ENCODE results near the gene IMP4. TPM values are rescaled to one million over a fixed set of nuclear protein-coding genes. Genes with fewer than 3 reads are reported as not detected.

IMP4 gene
- total RNA-seq, 1 donor from 2014 or later: 76.5 TPM

DNA sequence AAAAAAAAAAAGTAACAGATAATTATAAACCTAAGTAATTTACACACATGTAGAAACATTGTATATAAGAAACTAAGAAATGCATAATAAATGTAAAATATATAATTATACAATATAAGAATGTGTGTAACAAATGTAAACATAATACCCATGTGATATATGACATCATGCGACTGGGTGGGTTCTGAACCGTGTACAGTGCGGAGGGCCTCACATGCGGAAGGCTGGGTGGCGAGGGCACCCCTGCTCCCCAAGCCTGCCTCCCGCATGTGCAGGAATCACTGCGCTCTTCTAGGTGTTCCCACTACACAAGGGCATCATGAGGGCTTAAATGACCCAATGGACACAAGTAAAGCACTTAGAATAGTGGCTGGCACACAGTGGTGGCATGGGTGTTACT, 15.2 kb downstream of the IMP4 start:
- DNase-seq (ENCODE audit: low spot score): no peak

DNA sequence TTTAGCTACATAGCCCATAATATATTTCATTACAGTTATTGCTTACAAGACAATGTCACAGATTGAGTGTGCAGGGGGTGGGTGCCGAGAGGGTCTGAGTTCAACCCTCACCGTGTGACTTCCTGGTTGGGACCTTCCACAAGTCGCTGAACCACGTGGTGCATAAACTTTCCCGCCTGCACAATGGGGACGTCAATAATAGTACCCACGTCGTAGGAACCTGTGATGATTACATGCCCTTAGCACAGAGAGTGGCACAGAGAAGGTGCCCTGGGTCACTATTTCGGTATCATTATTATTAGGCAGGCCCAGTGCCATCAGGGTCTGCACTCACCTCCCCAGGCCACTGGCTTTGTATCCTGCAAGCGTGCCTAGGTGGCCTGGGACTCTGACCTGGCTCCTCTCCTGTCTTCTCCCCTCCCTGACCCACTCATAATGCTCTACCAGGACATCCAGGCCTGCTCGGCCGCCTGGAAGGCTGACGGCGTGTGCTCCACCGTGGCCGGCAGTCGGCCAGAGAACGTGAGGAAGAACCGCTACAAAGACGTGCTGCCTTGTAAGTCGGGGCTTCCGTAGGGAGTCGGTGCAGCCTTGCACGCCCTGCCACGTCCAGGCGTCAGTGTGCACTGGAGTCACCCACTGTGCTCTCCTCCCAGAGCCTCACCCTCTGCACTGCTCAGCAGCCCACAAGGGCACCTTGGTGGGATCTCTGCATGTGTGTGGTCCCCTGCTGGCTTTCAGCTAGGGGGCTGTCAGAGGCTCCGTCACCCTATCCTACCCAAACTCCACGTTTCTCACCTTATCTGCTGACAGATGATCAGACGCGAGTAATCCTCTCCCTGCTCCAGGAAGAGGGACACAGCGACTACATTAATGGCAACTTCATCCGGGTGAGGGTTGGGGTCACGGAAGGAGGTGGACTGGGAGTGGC, 16.0 kb downstream of the IMP4 start:
- DNase-seq (ENCODE audit: low spot score): no peak

DNA sequence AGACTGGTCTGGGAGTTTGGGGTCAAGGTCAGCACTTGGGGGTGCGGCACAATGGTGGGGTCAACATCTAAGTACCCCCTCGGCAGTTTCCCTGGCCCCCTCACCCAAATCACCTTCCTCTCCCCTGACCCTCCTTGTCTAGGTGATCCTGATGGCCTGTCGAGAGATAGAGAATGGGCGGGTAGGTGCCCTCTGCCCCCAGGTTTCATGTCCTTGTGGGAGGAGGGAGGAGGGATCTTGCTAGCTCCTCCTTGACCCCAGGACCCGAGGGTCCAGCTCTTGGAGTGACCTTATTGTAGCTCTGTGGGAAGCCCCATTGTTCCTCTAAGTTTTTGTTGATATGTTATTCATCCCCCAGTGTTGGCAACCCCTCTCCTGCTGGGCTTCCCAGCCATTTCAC, 16.8 kb downstream of the IMP4 start:
- no peak for DNase-seq (ENCODE audit: low spot score)

DNA sequence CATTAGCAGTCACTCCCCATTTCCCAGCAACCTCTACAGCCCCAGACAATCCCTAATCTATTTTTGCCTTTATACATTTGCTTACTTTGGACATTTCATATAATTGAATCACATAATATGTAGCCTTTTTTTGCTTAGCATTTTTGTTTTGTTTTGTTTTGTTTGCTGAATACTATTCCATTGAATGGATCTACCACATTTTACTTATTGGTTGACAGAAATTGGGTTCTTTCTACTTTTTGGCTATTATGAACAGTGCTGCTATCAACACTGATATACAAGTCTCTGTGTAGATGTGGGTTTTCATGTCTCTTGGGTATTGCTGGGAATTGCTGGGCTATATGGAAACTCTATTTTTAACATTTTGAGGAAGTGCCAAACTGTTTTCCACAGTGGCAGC, 20.8 kb downstream of the IMP4 start:
- no peak for DNase-seq (ENCODE audit: low spot score)

DNA sequence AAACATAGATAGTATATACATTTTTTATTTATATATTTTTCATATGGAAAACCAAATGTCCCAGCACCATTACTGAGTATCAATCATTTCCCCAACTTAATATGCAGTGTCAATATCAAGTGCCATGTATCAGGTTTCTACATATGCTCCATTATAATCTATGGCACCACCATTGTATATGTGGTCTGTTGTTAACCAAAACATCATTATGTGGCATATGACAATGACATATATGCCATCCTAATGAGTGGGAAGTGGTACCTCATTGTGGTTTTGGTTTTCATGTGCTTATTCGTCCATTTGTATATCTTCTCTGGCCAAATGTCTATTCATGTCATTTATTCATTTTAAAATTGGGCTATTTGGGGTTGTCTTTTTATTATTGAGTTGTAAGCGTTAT, 22.4 kb downstream of the IMP4 start:
- no peak for DNase-seq (ENCODE audit: low spot score)

DNA sequence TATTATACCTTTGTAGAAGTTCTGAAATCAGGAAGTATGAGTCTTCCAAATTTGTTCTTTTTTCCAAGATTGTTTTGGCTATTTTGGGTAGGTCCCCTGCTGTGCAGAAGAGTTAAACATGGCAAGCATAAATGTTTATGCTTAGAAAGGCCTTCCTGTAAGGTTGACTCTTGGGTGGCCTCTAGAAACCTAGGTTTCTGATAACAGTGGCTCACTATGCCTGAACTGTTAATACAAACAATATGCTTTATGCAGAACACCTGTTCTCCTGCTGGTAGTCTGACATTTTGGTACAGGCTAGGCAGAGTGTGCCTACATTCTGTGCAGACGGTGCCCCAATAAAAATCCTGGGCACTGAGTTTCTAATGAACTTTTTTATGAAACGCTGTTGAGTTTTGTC, 23.3 kb downstream of the IMP4 start:
- DNase-seq (ENCODE audit: low spot score): no peak

DNA sequence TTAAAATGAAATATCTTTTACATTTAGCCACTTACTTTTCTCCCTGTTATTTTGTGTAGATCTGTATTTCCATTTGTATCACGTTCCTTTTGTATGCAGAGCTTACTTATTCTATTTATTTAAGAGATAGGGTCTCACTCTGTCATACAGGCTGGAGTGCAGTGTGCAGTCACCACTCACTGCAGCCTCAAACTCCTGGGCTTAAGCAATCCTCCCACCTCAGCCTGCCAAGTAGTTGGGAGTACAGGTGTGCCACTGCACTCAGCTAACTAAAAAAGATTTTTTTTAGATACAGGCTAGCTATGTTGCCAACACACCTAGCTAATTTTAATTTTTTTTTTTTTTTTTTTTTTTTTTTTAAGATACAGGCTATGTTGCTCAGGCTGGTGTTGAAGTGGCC, 24.0 kb downstream of the IMP4 start:
- DNase-seq (ENCODE audit: low spot score): no peak

DNA sequence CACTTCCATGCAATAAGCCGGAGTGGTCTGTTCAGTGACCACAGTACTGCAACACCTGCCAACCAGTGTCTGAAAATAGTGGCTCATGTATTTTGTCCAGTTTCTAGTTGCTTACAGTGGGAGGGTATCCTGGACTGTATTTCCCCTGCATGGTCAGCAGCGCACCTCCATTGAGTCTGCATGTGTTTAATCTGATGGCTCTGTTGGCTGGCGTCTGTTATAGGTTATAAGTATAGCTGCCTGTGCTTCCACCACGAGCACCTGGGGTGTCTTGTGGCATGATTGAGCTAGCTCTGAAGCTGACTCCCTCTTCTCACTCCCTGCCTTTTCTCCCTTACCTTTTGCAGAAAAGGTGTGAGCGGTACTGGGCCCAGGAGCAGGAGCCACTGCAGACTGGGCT, 26.1 kb downstream of the IMP4 start:
- no peak for DNase-seq (ENCODE audit: low spot score)

DNA sequence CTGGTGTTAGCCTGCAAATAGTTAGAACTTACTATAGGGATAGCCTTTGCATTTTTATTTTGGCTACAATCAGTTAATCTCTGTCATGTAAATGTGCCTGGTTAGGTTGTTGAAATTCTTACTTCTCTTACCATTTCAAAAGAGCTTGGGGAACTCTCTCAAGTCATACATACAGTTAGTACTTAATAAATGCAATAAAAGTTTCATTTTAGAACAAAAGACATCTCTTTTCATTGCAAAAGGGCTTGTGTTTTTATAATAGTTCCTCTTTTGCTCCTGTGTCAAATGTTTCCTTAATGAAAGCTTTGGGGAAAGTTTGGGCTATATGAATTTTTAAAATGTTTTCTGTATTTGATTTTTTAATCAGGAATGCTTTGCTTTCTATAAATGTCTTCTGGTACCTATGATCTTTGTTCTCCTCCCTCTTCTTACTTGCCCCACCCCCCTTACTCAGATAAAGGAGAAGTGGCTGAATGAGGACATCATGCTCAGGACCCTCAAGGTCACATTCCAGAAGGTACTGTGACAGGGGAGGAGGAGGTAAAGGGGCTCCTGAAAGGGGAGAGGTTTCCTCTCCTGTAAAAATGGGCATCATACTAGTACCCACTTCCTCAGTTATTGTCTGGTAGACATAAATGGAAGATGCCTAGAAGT, 26.7 kb downstream of the IMP4 start:
- DNase-seq (ENCODE audit: low spot score): no peak

DNA sequence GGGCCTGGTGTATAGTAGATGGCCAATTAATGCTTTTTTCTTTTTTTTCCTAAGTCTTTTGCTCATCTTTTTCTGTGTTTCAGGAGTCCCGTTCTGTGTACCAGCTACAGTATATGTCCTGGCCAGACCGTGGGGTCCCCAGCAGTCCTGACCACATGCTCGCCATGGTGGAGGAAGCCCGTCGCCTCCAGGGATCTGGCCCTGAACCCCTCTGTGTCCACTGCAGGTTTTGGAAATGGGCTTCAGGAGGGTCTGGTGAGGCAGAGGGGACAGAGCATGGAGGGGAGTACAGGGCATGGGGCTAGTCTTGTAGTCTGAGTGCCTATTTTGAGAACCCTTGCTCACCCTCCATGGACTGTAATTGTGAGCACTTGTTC, 27.3 kb downstream of the IMP4 start:
- no peak for DNase-seq (ENCODE audit: low spot score)

DNA sequence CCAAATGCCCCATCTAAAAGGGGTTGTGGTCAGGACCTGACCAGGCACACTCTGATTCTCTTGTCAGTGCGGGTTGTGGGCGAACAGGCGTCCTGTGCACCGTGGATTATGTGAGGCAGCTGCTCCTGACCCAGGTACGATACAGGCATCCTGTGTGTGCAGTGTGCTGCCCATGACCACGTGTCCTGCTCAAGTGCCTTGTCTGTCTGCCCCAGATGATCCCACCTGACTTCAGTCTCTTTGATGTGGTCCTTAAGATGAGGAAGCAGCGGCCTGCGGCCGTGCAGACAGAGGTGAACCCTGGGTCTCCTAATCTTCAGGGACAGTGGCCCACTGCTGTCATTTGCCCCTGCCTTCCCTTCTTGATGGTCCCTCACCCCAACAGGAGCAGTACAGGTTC, 27.8 kb downstream of the IMP4 start:
- DNase-seq (ENCODE audit: low spot score): no peak

DNA sequence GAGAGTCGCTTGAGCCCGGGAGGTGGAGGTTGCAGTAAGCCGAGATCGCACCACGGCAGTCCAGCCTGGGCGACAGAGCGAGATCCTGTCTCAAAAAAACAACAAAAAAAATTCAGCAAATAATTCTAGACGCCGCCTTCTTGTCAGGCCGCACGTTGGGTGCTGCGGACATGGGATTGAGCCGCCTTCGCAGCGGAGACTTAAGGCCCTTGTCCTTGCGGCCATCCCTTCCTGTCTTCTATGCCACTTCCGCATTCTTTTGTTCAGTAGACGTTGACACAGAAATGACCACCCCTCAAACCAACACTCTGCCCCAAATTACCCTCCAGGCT, 29.0 kb downstream of the IMP4 start:
- DNase-seq (ENCODE audit: low spot score): no peak

DNA sequence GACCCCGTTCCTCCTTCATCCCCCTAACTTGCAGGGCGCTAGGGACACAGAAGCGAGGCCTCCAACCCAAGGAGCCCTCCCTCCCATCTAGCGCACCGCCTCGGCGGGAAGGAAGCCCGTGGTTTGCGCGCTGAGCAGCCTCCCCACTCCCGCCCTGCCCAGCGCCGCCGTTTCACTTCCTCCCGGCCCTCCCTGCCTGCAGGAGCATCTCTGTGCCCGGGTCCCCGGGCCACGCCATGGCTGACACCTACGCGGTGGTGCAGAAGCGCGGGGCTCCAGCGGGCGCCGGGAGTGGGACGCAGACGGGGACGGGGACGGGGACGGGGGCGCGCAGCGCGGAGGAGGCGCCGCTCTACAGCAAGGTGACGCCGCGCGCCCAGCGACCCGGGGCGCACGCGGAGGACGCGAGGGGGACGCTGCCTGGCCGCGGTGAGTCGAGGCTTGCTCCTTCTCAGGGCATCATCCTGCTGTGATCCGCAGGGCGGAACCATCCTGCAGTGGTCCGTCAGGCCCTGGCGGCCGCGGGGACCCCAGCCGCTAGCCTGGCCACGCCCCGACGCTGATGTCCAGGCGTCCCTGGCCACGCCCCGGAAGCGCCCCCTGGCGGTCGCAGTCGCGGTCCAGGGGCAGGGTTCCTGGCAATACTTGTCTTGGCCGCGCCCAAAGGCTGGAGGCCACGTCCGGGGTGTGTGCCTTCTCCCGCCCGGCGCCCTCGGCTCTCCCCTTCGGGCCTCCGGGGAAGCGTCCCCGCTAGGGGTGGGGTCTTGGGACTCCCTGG, 29.5 kb downstream of the IMP4 start:
- peak; percentile 94 for DNase-seq (ENCODE audit: low spot score)

DNA sequence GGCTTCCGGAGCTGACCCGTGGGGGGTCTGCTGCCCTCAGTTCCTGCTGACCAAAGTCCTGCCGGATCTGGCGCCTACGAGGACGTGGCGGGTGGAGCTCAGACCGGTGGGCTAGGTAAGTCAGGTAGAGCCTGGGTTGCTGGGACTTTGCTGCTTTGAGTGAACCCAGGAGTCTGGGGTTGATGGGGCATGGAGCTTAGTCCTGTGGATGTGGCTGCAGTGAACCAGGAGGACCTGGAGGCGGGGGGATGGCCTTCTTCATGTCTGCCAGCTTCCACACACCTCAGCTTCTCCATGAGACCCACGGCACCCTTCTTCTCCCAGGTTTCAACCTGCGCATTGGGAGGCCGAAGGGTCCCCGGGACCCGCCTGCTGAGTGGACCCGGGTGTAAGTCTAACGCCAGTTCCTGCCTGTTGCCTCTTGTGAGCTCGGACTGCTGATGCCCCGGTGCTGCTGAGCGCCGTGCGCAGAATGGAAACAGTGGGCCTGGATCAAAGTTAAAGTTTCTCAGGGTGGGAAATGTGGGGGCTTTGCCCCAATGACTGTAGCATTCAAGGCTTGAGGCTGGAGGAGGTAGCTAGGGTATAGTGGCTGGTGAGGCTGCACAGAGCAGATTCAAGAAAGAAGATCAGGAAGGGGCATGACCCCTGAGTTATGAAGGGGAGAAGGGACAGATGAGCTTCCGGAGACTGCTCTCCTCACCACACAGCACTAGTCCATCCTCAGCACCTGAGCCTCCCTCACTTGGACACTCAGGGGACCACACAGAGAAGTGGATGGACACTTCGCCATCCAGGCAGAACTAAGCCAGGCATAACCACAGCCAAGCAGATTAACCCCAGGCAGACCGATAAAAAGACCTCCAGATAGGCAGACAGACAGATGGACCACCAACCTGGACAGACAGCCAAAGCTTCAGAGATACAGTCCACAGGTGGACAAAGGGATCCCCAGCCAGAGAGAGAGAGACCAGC, 30.4 kb downstream of the IMP4 start:
- DNase-seq (ENCODE audit: low spot score): no peak

DNA sequence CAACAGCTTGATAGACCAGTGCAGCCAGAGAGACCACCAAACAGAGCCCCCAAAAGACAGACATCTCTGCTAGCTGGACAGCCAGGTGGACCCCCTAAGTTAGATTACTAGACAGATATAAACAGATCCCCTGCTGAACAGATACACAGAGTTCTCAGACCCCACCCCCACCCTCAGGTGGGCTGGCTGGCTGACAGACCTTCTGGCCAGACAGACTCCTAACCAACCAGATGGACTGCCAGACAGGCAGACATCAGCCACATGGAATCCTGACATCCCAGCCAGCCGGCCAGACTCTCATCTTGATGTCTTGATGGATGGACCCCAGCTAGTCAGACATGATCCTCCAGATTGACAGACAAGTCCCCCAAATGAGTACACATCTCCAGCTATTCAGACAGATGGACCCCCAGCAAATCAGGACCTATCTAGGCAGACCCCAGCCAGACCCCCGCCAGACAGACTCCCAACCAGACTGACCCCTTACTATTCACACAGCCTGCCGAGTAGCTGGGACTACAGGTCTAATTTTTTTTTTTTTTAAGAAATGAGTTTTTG, 31.2 kb downstream of the IMP4 start:
- DNase-seq (ENCODE audit: low spot score): no peak

DNA sequence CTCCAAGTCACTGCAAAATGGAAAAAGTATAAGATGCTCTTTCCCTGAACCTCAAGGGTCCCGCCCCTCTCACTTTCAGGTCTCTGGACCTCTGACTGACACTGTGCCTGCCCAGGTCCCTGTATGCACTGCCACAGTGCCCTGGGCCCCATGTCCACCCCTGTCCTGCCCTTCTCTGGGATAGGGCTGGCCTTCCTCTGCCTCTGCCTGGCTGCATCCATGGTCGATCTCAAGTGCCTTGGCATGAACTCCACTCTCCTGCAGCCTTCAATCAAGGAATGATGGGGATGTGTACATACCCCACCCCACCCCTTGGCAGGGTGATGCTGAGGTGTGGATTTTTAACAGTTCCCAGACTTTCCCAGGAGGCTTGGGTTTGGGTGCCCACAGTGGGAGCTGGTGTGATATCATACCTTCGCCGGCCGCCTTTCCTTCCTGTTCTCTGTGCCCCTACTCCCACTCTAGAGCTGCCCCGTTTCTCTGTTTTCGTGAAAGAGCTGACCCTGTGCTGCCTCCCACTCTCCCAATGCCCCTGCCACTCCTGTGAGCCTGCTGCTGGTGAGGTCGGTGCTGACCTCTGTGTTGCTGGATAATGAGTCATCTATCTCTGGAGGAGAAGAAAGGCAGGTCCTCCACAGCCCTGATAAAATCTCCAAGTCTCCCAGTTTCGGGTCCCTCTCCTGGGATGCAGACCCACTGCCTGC, 32.0 kb downstream of the IMP4 start:
- DNase-seq (ENCODE audit: low spot score): no peak

DNA sequence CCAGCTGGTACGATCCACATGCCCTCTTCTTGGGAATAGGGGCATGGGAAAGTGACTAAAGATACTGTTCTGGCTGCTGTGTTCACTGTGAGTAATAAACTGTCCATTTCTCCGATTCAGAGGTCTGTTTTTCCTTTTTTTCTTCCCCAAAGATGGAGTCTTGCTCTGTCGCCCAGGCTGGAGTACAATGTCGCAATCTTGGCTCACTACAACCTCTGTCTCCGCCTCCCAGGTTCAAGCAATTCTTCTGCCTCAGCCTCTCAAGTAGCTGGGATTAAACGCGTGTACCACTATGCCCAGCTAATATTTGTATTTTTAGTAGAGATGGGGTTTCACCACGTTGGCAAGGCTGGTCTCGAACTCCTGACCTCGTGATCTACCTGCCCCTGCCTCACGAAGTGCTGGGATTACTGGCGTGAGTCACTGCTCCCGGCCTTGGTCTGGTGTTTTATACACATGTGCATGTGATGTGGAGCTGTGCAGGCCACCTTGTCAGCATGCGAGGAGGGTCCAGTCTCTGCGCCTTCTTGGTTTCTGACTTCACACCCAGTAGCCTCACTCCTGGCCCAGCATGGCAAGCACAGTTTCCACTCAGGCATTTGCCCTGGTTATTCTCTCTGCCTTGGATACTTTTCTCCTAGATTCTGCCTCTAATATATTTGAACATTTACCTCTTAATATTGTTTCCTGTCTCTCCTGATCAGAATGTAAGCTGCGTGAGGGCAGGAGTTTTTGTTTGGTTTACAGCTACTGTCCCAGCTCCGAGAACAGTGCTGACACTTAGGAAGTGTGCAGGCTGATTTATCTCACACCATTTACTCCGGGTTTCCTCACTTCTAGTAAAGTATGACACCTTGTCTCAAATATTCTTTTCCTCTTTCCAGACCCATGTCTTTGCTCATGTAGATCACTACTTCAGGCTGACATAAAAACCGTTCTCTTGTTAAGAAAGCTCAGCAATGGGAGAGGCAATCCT, 32.9 kb downstream of the IMP4 start:
- DNase-seq (ENCODE audit: low spot score): no peak

DNA sequence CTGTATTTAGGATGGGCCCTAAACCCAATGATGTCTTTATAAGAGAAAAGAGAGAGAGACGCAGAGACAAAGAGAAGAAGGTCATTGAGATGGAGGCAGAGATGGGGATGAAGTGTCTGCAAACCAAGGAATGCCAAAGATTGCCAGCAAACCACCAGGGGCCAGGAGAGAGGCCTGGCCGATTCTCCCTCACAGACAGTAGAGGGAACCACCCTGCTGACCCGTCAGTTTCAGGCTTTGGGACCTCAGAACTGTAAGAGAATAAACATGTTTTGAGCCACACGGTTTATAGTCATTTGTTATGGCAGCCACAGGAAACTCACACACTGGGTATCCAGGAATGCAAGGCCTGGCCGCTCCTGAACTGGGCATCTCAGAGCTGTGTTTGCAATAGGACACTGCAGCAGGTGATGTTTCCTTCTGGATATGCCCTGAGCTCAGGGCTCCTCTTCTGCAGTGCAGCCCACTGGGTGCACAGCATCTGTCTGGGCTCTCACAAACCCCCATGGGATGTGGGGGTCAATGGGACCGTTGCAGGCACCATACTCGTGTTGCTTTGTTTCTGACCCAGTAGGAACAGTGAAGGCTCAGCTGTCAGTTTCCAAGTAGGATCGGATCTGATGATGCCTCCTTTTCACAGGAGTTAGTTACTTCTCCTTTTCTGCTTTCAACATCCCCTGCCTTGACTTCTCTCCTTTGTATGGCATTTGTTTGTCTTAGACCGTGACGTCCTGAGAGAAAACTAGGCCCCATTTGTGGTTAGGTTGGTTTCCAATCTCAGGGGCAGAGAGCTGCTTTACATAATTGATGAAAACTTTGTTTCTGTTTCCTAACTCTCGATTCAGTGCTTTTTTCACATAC, 34.0 kb downstream of the IMP4 start:
- no peak for DNase-seq (ENCODE audit: low spot score)

All from ureter (tissue), 1 donor.